GM03348 (cell line): ENCODE measurements around the gene CPXM2.

Experiments used
- DNase-seq: peaks from one replicate; pipeline ENCODE4 v3.0.0; 2012; ENCODE audit warnings: low spot score

Gene CPXM2

GRCh38 chr10:123904834-123905409, 13.3 kb upstream of the CPXM2 start:
- DNase-seq: no peak

- DNase-seq: no peak
Observed at GRCh38 chr10:123903621-123904020, 12.0 kb upstream of the CPXM2 start.

GRCh38 chr10:123901621-123902020, 10.0 kb upstream of the CPXM2 start:
- DNase-seq: no peak

- no peak for DNase-seq
Observed at GRCh38 chr10:123897146-123897545, 5.5 kb upstream of the CPXM2 start.

GRCh38 chr10:123896246-123896927, 4.8 kb upstream of the CPXM2 start:
- DNase-seq: no peak

GRCh38 chr10:123893651-123894050, 2.0 kb upstream of the CPXM2 start:
- no peak for DNase-seq

GRCh38 chr10:123890756-123891143, 857 bp downstream of the CPXM2 start:
- peak; percentile 48 for DNase-seq

- no peak for DNase-seq
Observed at GRCh38 chr10:123890226-123890625, 1.4 kb downstream of the CPXM2 start.

GRCh38 chr10:123889821-123890220, 1.8 kb downstream of the CPXM2 start:
- no peak for DNase-seq

- no peak for DNase-seq
Observed at GRCh38 chr10:123888751-123889150, 2.9 kb downstream of the CPXM2 start.

GRCh38 chr10:123888256-123888655, 3.4 kb downstream of the CPXM2 start:
- DNase-seq: no peak

- DNase-seq: no peak
Observed at GRCh38 chr10:123886292-123886691, 5.3 kb downstream of the CPXM2 start.

GRCh38 chr10:123885406-123886170, 6.0 kb downstream of the CPXM2 start:
- DNase-seq: no peak

GRCh38 chr10:123884907-123885381, 6.7 kb downstream of the CPXM2 start:
- DNase-seq: no peak

- no peak for DNase-seq
Observed at GRCh38 chr10:123884351-123884906, 7.2 kb downstream of the CPXM2 start.

- peak; percentile 52 for DNase-seq
Observed at GRCh38 chr10:123883673-123884320, 7.8 kb downstream of the CPXM2 start.

GRCh38 chr10:123882681-123883445, 8.7 kb downstream of the CPXM2 start:
- no peak for DNase-seq

- DNase-seq: no peak
Observed at GRCh38 chr10:123882177-123882576, 9.4 kb downstream of the CPXM2 start.

- DNase-seq: no peak
Observed at GRCh38 chr10:123879606-123880257, 11.9 kb downstream of the CPXM2 start.

GRCh38 chr10:123878666-123879303, 12.8 kb downstream of the CPXM2 start:
- peak; percentile 40 for DNase-seq
